ENCODE data around the gene PIGU. TPM values are rescaled to one million over a fixed set of nuclear protein-coding genes. Genes with fewer than 3 reads are reported as not detected.

The PIGU gene
- total and polyA plus RNA-seq, 2 of the 13 experiments (the other 11 are each of a cell fraction or from before 2014, with no cell fraction given), result 45.5 to 231 TPM

GRCh38 chr20:34676642-34677373, at the start of gene PIGU (continued):
- peak; percentile 90; the same call in 1 of the 2 replicates for TF ChIP-seq MTERF4 (CRISPR knock-in tag; IDR thresholded peaks at IDR 0.05)
- no peak for TF ChIP-seq EHMT2 (IDR thresholded peaks at IDR 0.05; ENCODE audit: borderline replicate concordance, low read depth, low read length)
- TF ChIP-seq FUBP1 (CRISPR knock-in tag; IDR thresholded peaks at IDR 0.05; ENCODE audit: borderline replicate concordance), result peak; percentile 99; the same call in 1 of the 2 replicates
- peak; percentile 75; the same call in 1 of the 2 replicates for TF ChIP-seq MYPOP (CRISPR knock-in tag; IDR thresholded peaks at IDR 0.05)
- TF ChIP-seq PHF5A (CRISPR knock-in tag; IDR thresholded peaks at IDR 0.05; ENCODE audit: low read depth, unreplicated experiment), result peak; percentile 88
- TF ChIP-seq MED8 (CRISPR knock-in tag; IDR thresholded peaks at IDR 0.05; ENCODE audit: insufficient replicate concordance), result peak; percentile 53
- TF ChIP-seq PPARG (CRISPR knock-in tag; conservative IDR thresholded peaks at IDR 0.05), result peak; percentile 72
- no peak for TF ChIP-seq ZNF101 (CRISPR knock-in tag; IDR thresholded peaks at IDR 0.05; ENCODE audit: borderline replicate concordance, low read depth)
- TF ChIP-seq IRF9 (CRISPR knock-in tag; IDR thresholded peaks at IDR 0.05; ENCODE audit: borderline replicate concordance), result peak; percentile 96
- no peak for TF ChIP-seq NPAS2 (CRISPR knock-in tag; IDR thresholded peaks at IDR 0.05; ENCODE audit: borderline replicate concordance)
- peak; percentile 93 for TF ChIP-seq CBFB (CRISPR knock-in tag; IDR thresholded peaks at IDR 0.05)
- peak; percentile 50 for TF ChIP-seq ZNF317 (CRISPR knock-in tag; IDR thresholded peaks at IDR 0.05)
- TF ChIP-seq ZKSCAN1 (IDR thresholded peaks at IDR 0.05; ENCODE audit: low read length), result no peak
- 0 out of 2 replicates have a peak, but pooled peaks have one; percentile 60 for TF ChIP-seq TEAD2 (CRISPR knock-in tag; IDR thresholded peaks at IDR 0.05)
- TF ChIP-seq TAF1 (CRISPR knock-in tag; IDR thresholded peaks at IDR 0.05), result peak; percentile 94
- TF ChIP-seq ZHX2 (IDR thresholded peaks at IDR 0.05; ENCODE audit: low read depth), result peak; percentile 94
- TF ChIP-seq ZHX2 (CRISPR knock-in tag; IDR thresholded peaks at IDR 0.05; ENCODE audit: borderline replicate concordance), result no peak
- TF ChIP-seq ZNF670 (CRISPR knock-in tag; IDR thresholded peaks at IDR 0.05; ENCODE audit: borderline replicate concordance), result no peak
